ENCODE measurements around the gene GNB3. TPM values are rescaled to one million over a fixed set of nuclear protein-coding genes. Genes with fewer than 3 reads are reported as not detected.
"Not testable (repeated sequence)": the region's sequence is repeated elsewhere in the genome, so short reads cannot be mapped to it uniquely, and the experiment has no call there.

The GNB3 gene
- total RNA-seq, 1 experiment from 2014 or later: 14.0 TPM

DNA sequence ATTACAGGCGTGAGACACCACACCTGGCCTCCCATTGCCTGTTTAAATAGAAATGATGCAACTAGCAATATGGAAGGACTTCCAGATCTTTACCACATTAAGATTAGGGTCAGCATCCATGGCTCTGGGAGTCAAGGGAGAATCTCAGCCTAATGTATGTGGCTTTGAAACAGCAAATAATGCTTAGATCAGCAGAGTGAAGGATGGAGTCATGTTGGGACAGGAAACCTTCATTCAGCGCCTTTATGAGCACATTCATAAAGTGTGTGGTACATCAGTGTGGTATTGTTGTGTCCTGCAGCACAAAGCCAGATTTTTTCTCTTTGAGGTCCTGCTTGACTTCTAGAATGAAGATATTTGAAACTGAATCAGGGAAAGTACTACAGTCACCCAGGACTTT, 47.6 kb downstream of the GNB3 start (continued):
- TF ChIP-seq, protein P1, sequence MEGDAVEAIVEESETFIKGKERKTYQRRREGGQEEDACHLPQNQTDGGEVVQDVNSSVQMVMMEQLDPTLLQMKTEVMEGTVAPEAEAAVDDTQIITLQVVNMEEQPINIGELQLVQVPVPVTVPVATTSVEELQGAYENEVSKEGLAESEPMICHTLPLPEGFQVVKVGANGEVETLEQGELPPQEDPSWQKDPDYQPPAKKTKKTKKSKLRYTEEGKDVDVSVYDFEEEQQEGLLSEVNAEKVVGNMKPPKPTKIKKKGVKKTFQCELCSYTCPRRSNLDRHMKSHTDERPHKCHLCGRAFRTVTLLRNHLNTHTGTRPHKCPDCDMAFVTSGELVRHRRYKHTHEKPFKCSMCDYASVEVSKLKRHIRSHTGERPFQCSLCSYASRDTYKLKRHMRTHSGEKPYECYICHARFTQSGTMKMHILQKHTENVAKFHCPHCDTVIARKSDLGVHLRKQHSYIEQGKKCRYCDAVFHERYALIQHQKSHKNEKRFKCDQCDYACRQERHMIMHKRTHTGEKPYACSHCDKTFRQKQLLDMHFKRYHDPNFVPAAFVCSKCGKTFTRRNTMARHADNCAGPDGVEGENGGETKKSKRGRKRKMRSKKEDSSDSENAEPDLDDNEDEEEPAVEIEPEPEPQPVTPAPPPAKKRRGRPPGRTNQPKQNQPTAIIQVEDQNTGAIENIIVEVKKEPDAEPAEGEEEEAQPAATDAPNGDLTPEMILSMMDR (IDR thresholded peaks at IDR 0.05): no peak
- no peak for TF ChIP-seq TP53 (CRISPR knock-in tag; IDR thresholded peaks at IDR 0.05)
- no peak for TF ChIP-seq GRHL2 (CRISPR knock-in tag; IDR thresholded peaks at IDR 0.05; ENCODE audit: insufficient replicate concordance, severe bottlenecking)
- TF ChIP-seq KAT7 (CRISPR knock-in tag; IDR thresholded peaks at IDR 0.05; ENCODE audit: borderline replicate concordance): no peak
- no peak for TF ChIP-seq NR2C2 (CRISPR knock-in tag; IDR thresholded peaks at IDR 0.05)
- TF ChIP-seq FOXP1 (CRISPR knock-in tag; IDR thresholded peaks at IDR 0.05; ENCODE audit: borderline replicate concordance): no peak
- TF ChIP-seq, protein P2, sequence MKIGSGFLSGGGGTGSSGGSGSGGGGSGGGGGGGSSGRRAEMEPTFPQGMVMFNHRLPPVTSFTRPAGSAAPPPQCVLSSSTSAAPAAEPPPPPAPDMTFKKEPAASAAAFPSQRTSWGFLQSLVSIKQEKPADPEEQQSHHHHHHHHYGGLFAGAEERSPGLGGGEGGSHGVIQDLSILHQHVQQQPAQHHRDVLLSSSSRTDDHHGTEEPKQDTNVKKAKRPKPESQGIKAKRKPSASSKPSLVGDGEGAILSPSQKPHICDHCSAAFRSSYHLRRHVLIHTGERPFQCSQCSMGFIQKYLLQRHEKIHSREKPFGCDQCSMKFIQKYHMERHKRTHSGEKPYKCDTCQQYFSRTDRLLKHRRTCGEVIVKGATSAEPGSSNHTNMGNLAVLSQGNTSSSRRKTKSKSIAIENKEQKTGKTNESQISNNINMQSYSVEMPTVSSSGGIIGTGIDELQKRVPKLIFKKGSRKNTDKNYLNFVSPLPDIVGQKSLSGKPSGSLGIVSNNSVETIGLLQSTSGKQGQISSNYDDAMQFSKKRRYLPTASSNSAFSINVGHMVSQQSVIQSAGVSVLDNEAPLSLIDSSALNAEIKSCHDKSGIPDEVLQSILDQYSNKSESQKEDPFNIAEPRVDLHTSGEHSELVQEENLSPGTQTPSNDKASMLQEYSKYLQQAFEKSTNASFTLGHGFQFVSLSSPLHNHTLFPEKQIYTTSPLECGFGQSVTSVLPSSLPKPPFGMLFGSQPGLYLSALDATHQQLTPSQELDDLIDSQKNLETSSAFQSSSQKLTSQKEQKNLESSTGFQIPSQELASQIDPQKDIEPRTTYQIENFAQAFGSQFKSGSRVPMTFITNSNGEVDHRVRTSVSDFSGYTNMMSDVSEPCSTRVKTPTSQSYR (CRISPR knock-in tag; IDR thresholded peaks at IDR 0.05): no peak
- TF ChIP-seq, protein P3, sequence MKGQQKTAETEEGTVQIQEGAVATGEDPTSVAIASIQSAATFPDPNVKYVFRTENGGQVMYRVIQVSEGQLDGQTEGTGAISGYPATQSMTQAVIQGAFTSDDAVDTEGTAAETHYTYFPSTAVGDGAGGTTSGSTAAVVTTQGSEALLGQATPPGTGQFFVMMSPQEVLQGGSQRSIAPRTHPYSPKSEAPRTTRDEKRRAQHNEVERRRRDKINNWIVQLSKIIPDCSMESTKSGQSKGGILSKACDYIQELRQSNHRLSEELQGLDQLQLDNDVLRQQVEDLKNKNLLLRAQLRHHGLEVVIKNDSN (CRISPR knock-in tag; IDR thresholded peaks at IDR 0.05): no peak

DNA sequence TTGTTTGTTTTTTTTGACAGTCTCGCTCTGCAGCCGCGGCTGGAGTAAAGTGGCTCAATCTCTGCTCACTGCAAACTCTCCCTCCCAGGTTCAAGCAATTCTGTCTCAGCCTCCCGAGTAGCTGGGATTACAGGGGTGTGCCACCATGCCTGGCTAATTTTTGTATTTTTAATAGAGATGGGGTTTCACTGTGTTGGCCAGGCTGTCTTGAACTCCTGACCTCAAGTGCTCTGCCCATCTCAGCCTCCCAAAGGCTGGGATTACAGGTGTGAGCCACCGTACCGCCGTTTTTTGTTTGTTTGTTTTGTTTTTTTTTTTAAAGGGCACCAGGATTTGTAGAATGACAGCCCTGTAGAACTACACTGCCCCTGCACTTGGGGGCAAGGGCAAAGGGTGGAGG, 48.1 kb downstream of the GNB3 start:
- CTCF ChIA-PET; H3K36me3 Mint-ChIP-seq; POLR2A ChIA-PET; H3K27me3 Mint-ChIP-seq (ENCODE audit: low read depth); H3K9me3 Mint-ChIP-seq; H3K4me3 Mint-ChIP-seq; ATAC-seq; DNase-seq (ENCODE audit: low spot score): not testable (repeated sequence)
- H3K4me1 Mint-ChIP-seq: peaks cover 48% of the 10 kb centered on the region
- peak overlapping the region; percentile 61; the same call in 1 of the 2 replicates for H3K27ac Mint-ChIP-seq

DNA sequence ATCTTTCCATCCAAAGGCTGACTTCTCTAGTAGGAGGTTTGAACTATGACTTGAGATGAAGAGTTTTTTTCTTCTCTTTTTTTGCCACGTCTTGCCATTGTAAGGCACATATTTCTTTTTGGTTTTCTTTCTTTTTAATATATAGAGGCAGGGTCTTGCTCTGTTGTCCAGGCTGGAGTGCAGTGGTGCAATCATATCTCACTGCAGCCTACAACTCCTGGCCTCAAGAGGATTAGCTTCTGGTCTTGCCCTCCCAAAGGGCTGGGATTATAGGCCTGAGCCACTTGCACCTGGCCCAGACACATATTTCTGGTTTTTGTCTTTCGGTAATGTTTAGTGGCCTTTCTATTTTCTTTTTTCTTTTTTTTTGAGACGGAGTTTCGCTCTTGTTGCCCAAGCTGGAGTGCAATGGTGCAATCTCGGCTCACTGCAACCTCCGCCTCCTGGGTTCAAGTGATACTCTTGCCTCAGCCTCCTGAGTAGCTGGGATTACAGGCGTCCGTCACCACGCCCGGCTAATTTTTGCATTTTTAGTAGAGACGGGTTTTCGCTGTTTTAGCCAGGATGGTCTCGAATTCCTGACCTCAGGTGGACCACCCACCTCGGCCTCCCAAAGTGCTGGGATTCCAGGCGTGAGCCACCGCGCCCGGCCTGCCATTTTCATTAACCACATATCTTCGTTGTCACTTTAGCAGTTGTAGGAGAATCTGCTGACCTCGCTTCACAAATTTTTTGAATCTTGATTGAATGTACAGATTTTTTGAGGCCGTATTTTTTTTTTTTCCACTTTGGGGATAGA, 49.2 kb downstream of the GNB3 start:
- peak; percentile 62; the same call in 1 of the 2 replicates for TF ChIP-seq ZNF121 (CRISPR knock-in tag; IDR thresholded peaks at IDR 0.05)
- H3K4me1 Mint-ChIP-seq: peaks cover 42% of the 10 kb centered on the region
- POLR2A ChIA-PET: interaction anchor here (0.9 to 2.1 kb wide), 2 partner anchors 17 to 54 kb away, joined by 3 to 32 read pairs; partner anchors contain the start of genes C12orf57 and SPSB2
- CTCF ChIA-PET: interaction anchor here (1.0 to 3.6 kb wide), 2 partner anchors 18 to 21 kb away, joined by 3 to 83 read pairs; partner anchors contain the start of gene SPSB2
- peak overlapping the region; percentile 71 for H3K4me3 Mint-ChIP-seq
- peak overlapping the region; percentile 99 for H3K27ac Mint-ChIP-seq
- H3K27me3 Mint-ChIP-seq (ENCODE audit: low read depth); DNase-seq (ENCODE audit: low spot score); H3K9me3 Mint-ChIP-seq; H3K36me3 Mint-ChIP-seq; ATAC-seq: not testable (repeated sequence)

DNA sequence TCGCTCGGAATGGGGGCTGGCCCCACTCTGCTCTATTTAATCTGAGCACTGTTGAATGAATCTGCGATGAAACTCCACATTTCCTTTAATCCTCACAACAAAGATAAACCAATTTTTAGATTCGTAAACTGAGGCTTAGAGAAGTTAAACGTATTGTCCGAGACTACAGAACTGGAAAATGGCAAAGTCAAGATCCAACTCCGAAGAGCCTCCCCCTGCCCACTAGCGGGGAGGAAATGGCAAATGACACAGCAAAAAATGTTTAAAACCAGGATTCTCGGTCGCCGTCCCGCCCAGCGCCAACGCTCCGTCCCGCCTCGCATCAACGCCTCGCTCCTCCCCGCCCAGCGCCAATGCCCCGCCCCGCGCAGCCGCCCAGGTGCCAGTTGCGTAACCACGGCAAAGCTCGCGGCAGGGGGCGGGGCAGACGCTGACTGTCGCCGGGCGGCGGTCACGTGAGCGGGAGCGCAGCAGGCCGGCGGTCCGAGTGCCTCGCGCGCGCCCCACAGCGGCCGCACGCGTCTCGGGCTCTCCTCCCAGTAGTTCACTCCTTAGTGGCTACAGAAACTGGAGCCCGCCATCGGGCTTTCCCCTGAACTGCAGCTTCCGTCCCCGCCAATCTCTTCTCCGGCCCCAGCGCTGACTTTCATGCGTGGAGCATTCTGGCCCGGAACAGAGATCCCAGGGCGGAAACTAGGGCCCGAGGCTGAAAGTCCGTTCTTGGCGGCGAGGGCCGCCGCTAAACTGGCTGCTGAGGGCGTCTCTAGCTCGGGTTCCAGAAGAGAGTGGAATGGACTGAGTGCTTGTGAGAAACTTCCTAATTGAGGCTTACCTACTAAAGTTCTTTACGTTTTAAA, 50.3 kb downstream of the GNB3 start:
- Mint-ChIP-seq H3K4me3 (peak overlapping the region; percentile 71), H3K4me1 (peaks cover 33% of the 10 kb centered on the region), H3K27ac (peak overlapping the region; percentile 99), H3K27me3 (ENCODE audit: low read depth) (peaks cover 4% of the 10 kb centered on the region; the same call in 1 of the 2 replicates), H3K9me3 (no peaks in the 10 kb centered on the region), H3K36me3 (no peaks in the 10 kb centered on the region)
- peak; percentile 99 for DNase-seq (ENCODE audit: low spot score)
- CTCF ChIA-PET: interaction anchor here (0.5 to 3.6 kb wide), 32 partner anchors 9 to 1116 kb away, joined by 3 to 83 read pairs (median 5); partner anchors contain the start of genes C12orf57, C1RL, C1S and CDCA3
- POLR2A ChIA-PET: interaction anchor here (0.6 to 2.1 kb wide), 14 partner anchors 11 to 167 kb away, joined by 3 to 32 read pairs (median 4); partner anchors contain the start of genes C12orf57, CDCA3, COPS7A and LRRC23
- ATAC-seq: peak; percentile 92
- TF ChIP-seq ZBTB21 (CRISPR knock-in tag; IDR thresholded peaks at IDR 0.05; ENCODE audit: borderline replicate concordance) (peak; percentile 85; the same call in 1 of the 2 replicates), FOXP1 (CRISPR knock-in tag; IDR thresholded peaks at IDR 0.05; ENCODE audit: borderline replicate concordance) (peak; percentile 72; the same call in 1 of the 2 replicates), GTF2I (CRISPR knock-in tag; conservative IDR thresholded peaks at IDR 0.05) (no peak), KAT7 (CRISPR knock-in tag; IDR thresholded peaks at IDR 0.05; ENCODE audit: borderline replicate concordance) (no peak), ATF1 (CRISPR knock-in tag; IDR thresholded peaks at IDR 0.05) (no peak)
- TF ChIP-seq, protein P4, sequence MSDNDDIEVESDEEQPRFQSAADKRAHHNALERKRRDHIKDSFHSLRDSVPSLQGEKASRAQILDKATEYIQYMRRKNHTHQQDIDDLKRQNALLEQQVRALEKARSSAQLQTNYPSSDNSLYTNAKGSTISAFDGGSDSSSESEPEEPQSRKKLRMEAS (CRISPR knock-in tag; IDR thresholded peaks at IDR 0.05): peak; percentile 79; the same call in 1 of the 2 replicates
- TF ChIP-seq, protein P5, sequence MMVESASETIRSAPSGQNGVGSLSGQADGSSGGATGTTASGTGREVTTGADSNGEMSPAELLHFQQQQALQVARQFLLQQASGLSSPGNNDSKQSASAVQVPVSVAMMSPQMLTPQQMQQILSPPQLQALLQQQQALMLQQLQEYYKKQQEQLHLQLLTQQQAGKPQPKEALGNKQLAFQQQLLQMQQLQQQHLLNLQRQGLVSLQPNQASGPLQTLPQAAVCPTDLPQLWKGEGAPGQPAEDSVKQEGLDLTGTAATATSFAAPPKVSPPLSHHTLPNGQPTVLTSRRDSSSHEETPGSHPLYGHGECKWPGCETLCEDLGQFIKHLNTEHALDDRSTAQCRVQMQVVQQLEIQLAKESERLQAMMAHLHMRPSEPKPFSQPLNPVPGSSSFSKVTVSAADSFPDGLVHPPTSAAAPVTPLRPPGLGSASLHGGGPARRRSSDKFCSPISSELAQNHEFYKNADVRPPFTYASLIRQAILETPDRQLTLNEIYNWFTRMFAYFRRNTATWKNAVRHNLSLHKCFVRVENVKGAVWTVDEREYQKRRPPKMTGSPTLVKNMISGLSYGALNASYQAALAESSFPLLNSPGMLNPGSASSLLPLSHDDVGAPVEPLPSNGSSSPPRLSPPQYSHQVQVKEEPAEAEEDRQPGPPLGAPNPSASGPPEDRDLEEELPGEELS (CRISPR knock-in tag; IDR thresholded peaks at IDR 0.05): 0 out of 2 replicates have a peak, but pooled peaks have one; percentile 58
- TF ChIP-seq, protein P2 (CRISPR knock-in tag; IDR thresholded peaks at IDR 0.05): no peak

Data from WTC11 (cell line).